HG03460 (cell line): ENCODE data around the gene CXXC4.
A peak's percentile ranks its signal among the peaks of the same experiment; 100 is the strongest.

Source experiments
- ATAC-seq: cut with Tn5 transposase; IDR thresholded peaks from one replicate; pipeline ENCODE4 v1.9.1; 2021; ENCODE audit not compliant: unreplicated experiment

CXXC4 gene

DNA sequence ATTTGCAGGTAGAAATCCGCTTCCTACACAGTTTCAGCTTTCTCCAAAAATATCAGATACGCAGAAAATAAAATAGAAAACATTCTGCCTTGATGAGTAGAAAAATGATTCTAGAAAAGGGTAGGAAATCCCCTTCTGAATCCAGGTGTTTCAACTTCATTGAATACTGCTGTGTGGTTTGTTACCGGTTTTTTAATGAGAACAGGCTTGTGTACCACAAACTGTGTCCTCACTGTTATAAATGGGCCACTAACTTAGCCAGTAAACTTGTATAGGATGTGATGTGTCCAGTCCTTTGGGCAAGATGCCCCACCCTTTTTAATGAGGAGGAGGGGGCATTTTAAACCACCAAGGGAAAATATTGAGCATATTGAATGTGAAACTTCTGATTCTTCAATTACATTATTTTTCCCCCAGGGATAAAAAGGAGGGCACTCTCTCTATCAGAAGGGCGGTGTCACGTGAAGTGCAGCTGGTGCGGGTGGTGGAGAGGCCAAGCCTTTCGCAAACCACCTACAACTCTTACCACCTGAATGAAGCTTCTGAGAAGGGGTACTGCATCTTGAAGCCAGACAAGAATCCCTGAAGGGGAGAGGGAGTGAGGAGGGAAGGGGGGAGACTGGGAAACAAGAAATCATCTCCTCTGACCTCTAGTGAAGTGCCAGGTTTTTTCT, 4.5 kb downstream of the CXXC4 start:
- peak; percentile 43 for ATAC-seq

DNA sequence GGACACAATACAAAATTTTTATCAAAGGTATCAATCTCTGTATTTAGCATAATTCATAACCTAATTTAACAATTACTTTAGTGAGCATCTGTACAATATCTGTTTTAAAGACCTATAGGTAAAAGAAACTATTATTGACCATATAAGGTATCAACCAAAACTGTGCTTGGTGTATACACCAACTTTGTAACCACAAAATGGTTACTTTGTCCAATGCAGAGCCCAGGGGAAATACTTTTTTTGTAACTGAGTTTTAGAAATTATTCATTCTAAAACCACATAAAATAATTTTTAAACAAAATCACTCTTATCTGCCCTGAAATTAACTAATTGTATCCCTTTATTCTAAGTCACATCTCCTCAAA, 5.0 kb downstream of the CXXC4 start:
- ATAC-seq, result peak; percentile 26

- no peak for ATAC-seq
Observed at GRCh38 chr4:104488151-104488550, 6.5 kb downstream of the CXXC4 start.

- ATAC-seq, result no peak
Observed at GRCh38 chr4:104486716-104487504, 7.8 kb downstream of the CXXC4 start.

GRCh38 chr4:104475652-104476051, 19.0 kb downstream of the CXXC4 start:
- ATAC-seq, result no peak

- ATAC-seq, result no peak
Observed at GRCh38 chr4:104472766-104473165, 21.9 kb downstream of the CXXC4 start.

GRCh38 chr4:104470770-104471169, 23.9 kb downstream of the CXXC4 start:
- ATAC-seq, result no peak

DNA sequence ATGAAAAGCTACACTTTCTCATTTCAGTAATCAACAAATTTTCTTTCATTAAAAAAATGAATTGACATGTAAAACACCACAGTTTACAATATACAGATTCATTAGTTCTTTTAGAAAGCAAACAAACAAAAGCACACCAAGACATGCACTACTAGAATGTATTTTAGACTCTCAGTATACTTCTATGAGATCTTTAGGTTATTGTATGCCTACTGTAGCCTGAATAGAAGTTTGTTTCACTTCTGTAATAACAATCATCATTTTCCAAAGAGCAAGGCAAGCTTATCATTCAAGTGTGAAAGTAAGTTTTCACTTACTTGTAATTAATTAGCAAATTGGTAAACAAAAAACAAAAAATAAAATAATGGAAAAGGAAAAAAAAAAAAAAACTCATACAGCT, 24.9 kb downstream of the CXXC4 start:
- no peak for ATAC-seq

DNA sequence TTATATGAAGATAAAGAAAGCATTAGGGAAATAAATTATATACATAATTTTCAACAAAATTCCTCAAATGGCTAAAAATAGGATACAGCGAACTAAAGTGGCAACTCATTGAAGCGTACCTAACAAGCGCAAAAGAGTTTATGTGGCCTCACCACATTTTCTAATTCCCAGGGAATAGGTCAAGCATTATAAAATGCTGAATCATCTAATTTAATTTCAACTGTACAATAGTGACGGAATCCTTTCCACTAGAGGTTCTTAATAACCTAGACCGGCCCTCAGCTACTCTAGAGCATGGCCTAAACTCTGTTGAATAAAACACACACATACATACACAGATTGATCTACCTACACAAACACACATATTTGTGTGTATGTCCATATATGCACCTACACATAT, 29.1 kb downstream of the CXXC4 start:
- no peak for ATAC-seq

GRCh38 chr4:104465201-104465600, 29.5 kb downstream of the CXXC4 start:
- no peak for ATAC-seq

GRCh38 chr4:104462641-104463040, 32.1 kb downstream of the CXXC4 start:
- ATAC-seq, result no peak

GRCh38 chr4:104457308-104457981, 37.2 kb downstream of the CXXC4 start:
- no peak for ATAC-seq

GRCh38 chr4:104451573-104451972, 43.1 kb downstream of the CXXC4 start:
- ATAC-seq, result peak; percentile 58

DNA sequence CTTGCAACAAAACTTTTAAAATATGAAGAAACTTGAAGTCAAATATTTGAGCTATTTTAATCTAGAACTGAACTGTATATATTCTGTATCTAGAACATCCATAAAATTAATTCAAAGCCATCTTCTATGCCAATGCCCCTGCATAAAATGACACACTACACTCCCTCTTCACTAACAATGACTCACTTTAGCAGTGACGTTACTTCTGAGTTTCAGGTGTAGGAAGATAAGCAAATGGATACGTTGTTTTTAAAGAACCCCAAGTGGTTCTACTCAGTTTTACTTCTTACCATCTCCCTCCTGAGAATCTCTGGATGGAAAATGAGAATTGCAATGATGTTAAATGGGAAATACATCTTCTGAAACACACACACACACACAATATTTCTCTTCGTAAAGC, 45.2 kb downstream of the CXXC4 start:
- ATAC-seq, result no peak

DNA sequence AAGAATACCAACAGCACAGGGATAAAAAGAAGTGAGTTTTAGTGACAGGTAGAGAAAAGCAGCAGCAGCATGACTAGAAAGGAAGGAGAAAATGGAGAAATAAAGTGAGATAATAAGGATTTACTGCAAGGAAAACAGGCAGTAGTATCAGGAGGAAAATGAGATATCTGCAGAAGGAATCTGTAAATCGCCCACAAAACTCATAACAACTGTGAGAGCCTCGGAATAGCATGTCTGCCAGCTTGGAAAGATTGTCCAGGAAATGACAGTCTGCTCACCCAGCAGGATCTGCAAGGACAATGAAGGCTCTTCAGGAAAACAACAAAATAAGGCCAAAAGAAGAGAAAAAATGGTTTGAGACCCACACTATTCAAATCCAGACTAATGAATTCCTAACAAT, 47.4 kb downstream of the CXXC4 start:
- no peak for ATAC-seq

DNA sequence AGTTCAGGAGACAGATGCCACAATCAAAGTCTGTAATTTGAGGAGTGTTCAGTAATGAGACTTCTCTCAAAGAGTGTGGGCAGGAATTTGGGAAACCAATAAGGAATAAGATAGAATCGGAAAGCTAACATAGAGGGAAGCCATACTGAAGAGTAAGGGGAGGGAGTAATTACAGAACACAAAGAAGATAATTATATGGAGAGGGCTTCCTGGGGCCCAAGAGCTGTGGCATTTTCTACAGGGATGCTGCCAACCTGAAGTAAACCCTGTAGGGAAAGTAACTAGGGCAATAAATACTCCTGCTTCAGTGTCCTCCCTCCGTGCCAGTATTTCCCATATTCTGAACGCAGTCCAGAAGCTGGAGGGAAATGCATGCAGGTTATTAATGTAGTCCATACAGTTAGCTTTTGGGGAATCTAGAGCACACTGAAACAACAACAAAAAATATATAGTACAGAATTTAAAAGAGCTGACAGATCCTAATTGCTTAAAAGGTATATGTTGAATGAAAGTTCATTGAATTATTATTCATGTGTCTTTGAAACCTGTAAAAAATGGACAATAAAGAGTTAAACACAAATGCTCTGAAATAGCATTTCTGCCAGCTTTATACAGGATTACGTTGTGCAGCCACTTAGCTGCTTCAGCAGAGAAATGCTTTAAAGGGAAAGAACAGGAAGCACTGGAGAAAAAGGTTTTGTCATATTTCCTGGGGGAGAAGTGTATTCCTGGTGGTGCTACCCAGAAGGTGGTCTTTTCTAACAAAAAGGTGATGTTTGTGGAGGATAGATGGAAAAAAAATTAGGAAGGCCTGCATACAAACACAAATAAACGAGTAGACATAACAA, 48.0 kb downstream of the CXXC4 start:
- ATAC-seq, result no peak

- no peak for ATAC-seq
Observed at GRCh38 chr4:104444685-104445084, 50.0 kb downstream of the CXXC4 start.

GRCh38 chr4:104436542-104436941, 58.2 kb downstream of the CXXC4 start:
- no peak for ATAC-seq

DNA sequence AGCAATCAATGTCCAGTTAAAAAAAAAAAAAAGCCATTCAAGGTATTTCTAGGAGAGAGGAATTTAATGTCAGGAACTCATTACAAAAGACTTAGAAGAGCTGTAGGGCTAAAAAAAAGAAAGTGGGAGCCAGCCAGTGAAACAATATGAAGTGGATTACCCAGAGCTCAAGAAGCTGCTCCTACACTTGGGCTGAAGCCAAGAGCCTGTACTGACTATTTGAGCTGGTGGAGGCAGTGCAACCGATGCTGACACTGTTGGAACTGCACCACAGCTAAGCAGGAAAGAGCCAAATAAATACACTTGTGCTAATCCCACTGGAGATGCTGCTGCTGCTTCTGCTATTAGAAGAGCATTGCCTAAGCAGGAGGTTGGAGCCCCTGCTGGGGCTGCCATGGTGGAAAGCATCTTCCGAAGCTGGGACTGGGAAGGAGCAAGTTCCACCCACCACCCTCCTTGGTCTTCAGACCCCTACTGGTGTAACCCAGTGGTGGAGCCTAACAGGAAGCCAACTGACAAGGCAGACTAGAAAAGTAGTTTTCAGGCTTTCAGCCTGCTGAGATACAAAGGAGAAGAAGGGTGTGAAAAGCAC, 65.4 kb downstream of the CXXC4 start:
- no peak for ATAC-seq

- no peak for ATAC-seq
Observed at GRCh38 chr4:104425948-104426347, 68.7 kb downstream of the CXXC4 start.

- no peak for ATAC-seq
Observed at GRCh38 chr4:104424989-104425388, 69.7 kb downstream of the CXXC4 start.
